ENCODE data around the gene AACS. TPM values are rescaled to one million over a fixed set of nuclear protein-coding genes. Genes with fewer than 3 reads are reported as not detected.

The AACS gene
- total RNA-seq, 1 donor from 2014 or later, result 22.6 TPM

DNA sequence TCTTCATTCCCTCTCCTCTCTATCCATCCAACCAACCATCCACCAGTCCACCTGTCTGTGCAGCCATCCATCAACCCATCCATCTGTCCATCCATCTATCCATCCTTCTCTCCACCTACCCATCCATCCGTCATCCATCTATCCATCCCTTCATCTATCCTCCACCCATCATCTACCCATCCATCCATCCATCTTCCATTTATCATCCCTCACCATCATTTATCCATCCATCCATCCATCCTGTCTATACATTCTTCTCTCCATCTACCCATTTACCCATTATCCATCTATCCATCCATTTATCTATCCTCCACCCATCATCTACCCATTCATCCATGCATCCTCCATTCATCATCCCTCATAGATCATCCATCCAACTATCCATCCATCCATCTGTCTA, 24.4 kb downstream of the AACS start:
- Mint-ChIP-seq H3K4me1 (ENCODE audit: low read depth) (peaks cover 9% of the 10 kb centered on the region), H3K27me3 (ENCODE audit: low read depth) (no peaks in the 10 kb centered on the region), H3K27ac (ENCODE audit: unreplicated experiment) (no peak overlapping the region), H3K36me3 (ENCODE audit: low read depth) (peaks cover 27% of the 10 kb centered on the region), H3K4me3 (ENCODE audit: unreplicated experiment) (no peak overlapping the region), H3K9me3 (ENCODE audit: low read depth) (no peaks in the 10 kb centered on the region)
- TF ChIP-seq, protein P1, sequence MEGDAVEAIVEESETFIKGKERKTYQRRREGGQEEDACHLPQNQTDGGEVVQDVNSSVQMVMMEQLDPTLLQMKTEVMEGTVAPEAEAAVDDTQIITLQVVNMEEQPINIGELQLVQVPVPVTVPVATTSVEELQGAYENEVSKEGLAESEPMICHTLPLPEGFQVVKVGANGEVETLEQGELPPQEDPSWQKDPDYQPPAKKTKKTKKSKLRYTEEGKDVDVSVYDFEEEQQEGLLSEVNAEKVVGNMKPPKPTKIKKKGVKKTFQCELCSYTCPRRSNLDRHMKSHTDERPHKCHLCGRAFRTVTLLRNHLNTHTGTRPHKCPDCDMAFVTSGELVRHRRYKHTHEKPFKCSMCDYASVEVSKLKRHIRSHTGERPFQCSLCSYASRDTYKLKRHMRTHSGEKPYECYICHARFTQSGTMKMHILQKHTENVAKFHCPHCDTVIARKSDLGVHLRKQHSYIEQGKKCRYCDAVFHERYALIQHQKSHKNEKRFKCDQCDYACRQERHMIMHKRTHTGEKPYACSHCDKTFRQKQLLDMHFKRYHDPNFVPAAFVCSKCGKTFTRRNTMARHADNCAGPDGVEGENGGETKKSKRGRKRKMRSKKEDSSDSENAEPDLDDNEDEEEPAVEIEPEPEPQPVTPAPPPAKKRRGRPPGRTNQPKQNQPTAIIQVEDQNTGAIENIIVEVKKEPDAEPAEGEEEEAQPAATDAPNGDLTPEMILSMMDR (IDR thresholded peaks at IDR 0.05), result no peak
- no peak for DNase-seq (ENCODE audit: low spot score)

GRCh38 chr12:125090437-125090836, 25.2 kb downstream of the AACS start:
- TF ChIP-seq, protein P1 (IDR thresholded peaks at IDR 0.05), result no peak
- Mint-ChIP-seq H3K4me3 (ENCODE audit: unreplicated experiment) (no peak overlapping the region), H3K9me3 (ENCODE audit: low read depth) (no peaks in the 10 kb centered on the region)

DNA sequence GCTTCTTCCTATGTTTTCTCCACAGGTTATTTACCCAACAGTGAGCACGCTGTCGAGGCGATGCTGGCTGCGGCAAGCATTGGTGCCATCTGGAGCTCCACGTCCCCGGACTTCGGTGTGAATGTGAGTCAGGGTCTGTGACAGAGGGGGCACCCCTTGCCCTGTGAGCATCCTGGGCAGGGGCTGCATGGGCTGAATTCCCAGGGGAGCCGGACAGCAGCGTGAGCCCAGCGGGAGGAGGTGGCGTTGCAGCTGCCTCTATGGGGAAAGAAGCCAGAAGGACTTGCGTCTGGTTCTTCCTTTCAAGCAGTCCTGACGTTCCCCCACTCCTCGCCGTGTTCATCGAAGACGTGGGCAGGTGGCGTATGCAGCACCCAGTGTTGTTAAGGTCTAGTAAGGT, 26.2 kb downstream of the AACS start:
- Mint-ChIP-seq H3K4me1 (ENCODE audit: low read depth) (peaks cover 9% of the 10 kb centered on the region), H3K27me3 (ENCODE audit: low read depth) (no peaks in the 10 kb centered on the region), H3K9me3 (ENCODE audit: low read depth) (no peaks in the 10 kb centered on the region), H3K36me3 (ENCODE audit: low read depth) (peaks cover 19% of the 10 kb centered on the region), H3K27ac (ENCODE audit: unreplicated experiment) (no peak overlapping the region), H3K4me3 (ENCODE audit: unreplicated experiment) (no peak overlapping the region)
- TF ChIP-seq, protein P1 (IDR thresholded peaks at IDR 0.05), result no peak
- DNase-seq (ENCODE audit: low spot score), result no peak

More at GRCh38 chr12:125090437-125090836, 25.2 kb downstream of the AACS start:
- Mint-ChIP-seq H3K36me3 (ENCODE audit: low read depth) (peaks cover 22% of the 10 kb centered on the region), H3K4me1 (ENCODE audit: low read depth) (peaks cover 9% of the 10 kb centered on the region), H3K27me3 (ENCODE audit: low read depth) (no peaks in the 10 kb centered on the region), H3K27ac (ENCODE audit: unreplicated experiment) (no peak overlapping the region)
- no peak for DNase-seq (ENCODE audit: low spot score)

- H3K4me1 Mint-ChIP-seq (ENCODE audit: low read depth), result peaks cover 9% of the 10 kb centered on the region
- H3K36me3 Mint-ChIP-seq (ENCODE audit: low read depth), result peaks cover 15% of the 10 kb centered on the region
- H3K27me3 Mint-ChIP-seq (ENCODE audit: low read depth), result no peaks in the 10 kb centered on the region
- TF ChIP-seq, protein P1 (IDR thresholded peaks at IDR 0.05), result no peak
- no peaks in the 10 kb centered on the region for H3K9me3 Mint-ChIP-seq (ENCODE audit: low read depth)
- H3K27ac Mint-ChIP-seq (ENCODE audit: unreplicated experiment), result no peak overlapping the region
- H3K4me3 Mint-ChIP-seq (ENCODE audit: unreplicated experiment), result no peak overlapping the region
- no peak for DNase-seq (ENCODE audit: low spot score)
Measured at GRCh38 chr12:125092108-125092871, 27.1 kb downstream of the AACS start.

DNA sequence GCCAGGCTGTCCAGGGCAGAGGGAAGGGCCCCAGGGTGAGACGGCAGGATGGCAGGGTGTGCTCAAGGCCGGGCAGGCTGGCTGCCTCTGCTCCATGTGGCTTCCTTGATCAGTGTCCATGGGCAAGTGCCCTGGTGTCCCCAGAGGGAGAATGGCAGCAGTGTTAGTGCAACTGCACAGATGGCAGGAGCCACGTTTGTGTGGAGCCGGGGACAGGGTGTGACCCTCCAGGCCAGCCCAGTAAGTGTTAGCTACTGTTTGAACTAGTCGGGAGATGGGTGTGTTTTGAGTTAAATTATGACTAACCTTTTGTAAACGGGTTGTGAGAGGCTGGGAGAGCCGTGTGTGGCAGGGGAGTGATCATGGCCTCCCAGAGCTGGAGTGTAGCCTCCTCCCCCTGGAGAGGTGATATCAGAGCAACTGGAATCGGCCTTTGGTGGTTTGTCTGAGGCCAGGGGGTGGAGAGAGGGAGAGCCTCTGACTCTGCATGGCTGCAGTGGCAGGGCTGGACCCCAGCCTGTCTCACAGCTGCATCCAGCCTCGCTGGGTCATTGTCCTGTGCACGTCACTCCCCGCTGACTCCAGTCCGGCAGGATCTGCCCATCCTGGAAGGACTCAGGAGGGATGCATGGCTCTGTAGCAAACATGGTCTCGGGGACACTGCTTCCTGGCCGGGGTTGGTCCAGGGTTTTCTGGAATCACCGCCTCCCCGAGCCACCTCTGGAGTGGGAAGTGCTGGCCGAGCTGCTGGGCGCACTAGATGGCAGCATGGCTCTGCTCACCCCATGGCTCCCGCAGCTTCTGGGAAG, 27.8 kb downstream of the AACS start:
- no peak overlapping the region for H3K27ac Mint-ChIP-seq (ENCODE audit: unreplicated experiment)
- no peaks in the 10 kb centered on the region for H3K27me3 Mint-ChIP-seq (ENCODE audit: low read depth)
- no peak for DNase-seq (ENCODE audit: low spot score)

More for the DNA sequence above, 27.8 kb downstream of the AACS start:
- Mint-ChIP-seq H3K4me1 (ENCODE audit: low read depth) (peaks cover 9% of the 10 kb centered on the region), H3K4me3 (ENCODE audit: unreplicated experiment) (no peak overlapping the region), H3K9me3 (ENCODE audit: low read depth) (no peaks in the 10 kb centered on the region), H3K36me3 (ENCODE audit: low read depth) (peaks cover 15% of the 10 kb centered on the region)
- TF ChIP-seq, protein P1 (IDR thresholded peaks at IDR 0.05), result no peak

Measured in chondrocyte (in vitro differentiated cells).